ENCODE results near the gene BTNL2. TPM values are rescaled to one million over a fixed set of nuclear protein-coding genes. Genes with fewer than 3 reads are reported as not detected.
A peak's percentile ranks its signal among the peaks of the same experiment; 100 is the strongest.

Gene BTNL2
- total RNA-seq, 2 donors from 2014 or later, result not detected

- no peak overlapping the region for H3K4me3 ChIP-seq
Measured at GRCh38 chr6:32442977-32443552, 36.1 kb upstream of the BTNL2 start.

GRCh38 chr6:32442243-32442667 lies 35.3 kb upstream of the BTNL2 start:
- DNase-seq, result no peak
- Histone ChIP-seq H3K9ac (ENCODE audit: low read depth in 2 of 2, low read length in 2 of 2) (no peak overlapping the region), H3K27me3 (no peaks in the 10 kb centered on the region), H3K4me3 (no peak overlapping the region), H3K36me3 (no peaks in the 10 kb centered on the region), H3K9me3 (no peaks in the 10 kb centered on the region), H3K4me1 (no peaks in the 10 kb centered on the region), H3K27ac (no peak overlapping the region)
- intact Hi-C loops (cut with DNase I), result no loop called here
- no peak for TF ChIP-seq CTCF (IDR thresholded peaks at IDR 0.05)

More at GRCh38 chr6:32442977-32443552, 36.1 kb upstream of the BTNL2 start:
- Histone ChIP-seq H3K36me3 (no peaks in the 10 kb centered on the region), H3K27me3 (no peaks in the 10 kb centered on the region), H3K9ac (ENCODE audit: low read depth in 2 of 2, low read length in 2 of 2) (no peak overlapping the region), H3K27ac (no peak overlapping the region), H3K9me3 (no peaks in the 10 kb centered on the region), H3K4me1 (no peaks in the 10 kb centered on the region)
- TF ChIP-seq CTCF (IDR thresholded peaks at IDR 0.05), result no peak
- intact Hi-C loops (cut with DNase I), result no loop called here
- no peak for DNase-seq

- no peak for TF ChIP-seq CTCF (IDR thresholded peaks at IDR 0.05)
- H3K4me3 ChIP-seq, result peak within 1 kb of the TSS; percentile 29
- peak within 1 kb of the TSS; percentile 59 for H3K27ac ChIP-seq
- H3K36me3 ChIP-seq, result no peaks in the 10 kb centered on the region
- H3K9ac ChIP-seq (ENCODE audit: low read depth in 2 of 2, low read length in 2 of 2), result no peak within 1 kb of the TSS
- H3K9me3 ChIP-seq, result no peaks in the 10 kb centered on the region
- no peaks in the 10 kb centered on the region for H3K27me3 ChIP-seq
- DNase-seq, result peak; percentile 25
- intact Hi-C loops (cut with DNase I), result no loop called here
- H3K4me1 ChIP-seq, result no peaks in the 10 kb centered on the region
Measured at GRCh38 chr6:32439602-32440214, 32.7 kb upstream of the BTNL2 start, which contains the start of gene HLA-DRA. Gene HLA-DRA (plus strand): TSS chr6:32439887. CDS start chr6:32439951, 64 bp downstream.

GRCh38 chr6:32439139-32439538 lies 32.2 kb upstream of the BTNL2 start:
- Histone ChIP-seq H3K4me3 (no peak overlapping the region), H3K27me3 (no peaks in the 10 kb centered on the region), H3K36me3 (no peaks in the 10 kb centered on the region), H3K27ac (no peak overlapping the region), H3K4me1 (no peaks in the 10 kb centered on the region), H3K9ac (ENCODE audit: low read depth in 2 of 2, low read length in 2 of 2) (no peak overlapping the region), H3K9me3 (no peaks in the 10 kb centered on the region)
- no peak for DNase-seq
- no peak for TF ChIP-seq CTCF (IDR thresholded peaks at IDR 0.05)
- intact Hi-C loops (cut with DNase I), result no loop called here

- intact Hi-C loops (cut with DNase I), result no loop called here
- H3K36me3 ChIP-seq, result no peaks in the 10 kb centered on the region
- H3K9me3 ChIP-seq, result no peaks in the 10 kb centered on the region
- no peaks in the 10 kb centered on the region for H3K27me3 ChIP-seq
- no peak for DNase-seq
- no peak for TF ChIP-seq CTCF (IDR thresholded peaks at IDR 0.05)
- H3K27ac ChIP-seq, result no peak overlapping the region
- H3K4me1 ChIP-seq, result no peaks in the 10 kb centered on the region
- no peak overlapping the region for H3K9ac ChIP-seq (ENCODE audit: low read depth in 2 of 2, low read length in 2 of 2)
- no peak overlapping the region for H3K4me3 ChIP-seq
Measured at GRCh38 chr6:32436995-32437836, 30.2 kb upstream of the BTNL2 start.

Measured in colonic mucosa (tissue), 4 donors.